ENCODE results near the gene ANTKMT. TPM values are rescaled to one million over a fixed set of nuclear protein-coding genes. Genes with fewer than 3 reads are reported as not detected.
A peak's percentile ranks its signal among the peaks of the same experiment; 100 is the strongest.

Gene ANTKMT
- total RNA-seq, 1 experiment from 2014 or later = 55.0 TPM

DNA sequence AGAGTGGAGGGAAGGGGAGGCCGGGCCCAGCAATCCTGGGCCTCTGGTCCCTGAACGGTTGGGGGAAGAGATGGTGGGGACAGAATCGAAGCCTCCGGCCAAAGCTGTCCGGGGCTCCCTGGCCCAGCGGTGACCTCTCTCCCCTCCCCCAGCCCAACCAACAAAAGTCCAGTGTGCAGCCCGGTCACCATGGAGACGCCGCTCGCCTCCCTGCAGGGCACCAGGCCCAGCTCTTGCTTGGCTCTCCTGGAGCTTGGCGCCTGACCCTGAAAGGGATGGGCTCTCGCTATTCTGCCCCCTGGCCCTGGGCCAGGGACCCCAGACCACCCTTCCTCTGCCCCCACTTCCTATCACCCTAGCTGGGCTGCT, 4.8 kb upstream of the ANTKMT start:
- TF ChIP-seq, protein P1, sequence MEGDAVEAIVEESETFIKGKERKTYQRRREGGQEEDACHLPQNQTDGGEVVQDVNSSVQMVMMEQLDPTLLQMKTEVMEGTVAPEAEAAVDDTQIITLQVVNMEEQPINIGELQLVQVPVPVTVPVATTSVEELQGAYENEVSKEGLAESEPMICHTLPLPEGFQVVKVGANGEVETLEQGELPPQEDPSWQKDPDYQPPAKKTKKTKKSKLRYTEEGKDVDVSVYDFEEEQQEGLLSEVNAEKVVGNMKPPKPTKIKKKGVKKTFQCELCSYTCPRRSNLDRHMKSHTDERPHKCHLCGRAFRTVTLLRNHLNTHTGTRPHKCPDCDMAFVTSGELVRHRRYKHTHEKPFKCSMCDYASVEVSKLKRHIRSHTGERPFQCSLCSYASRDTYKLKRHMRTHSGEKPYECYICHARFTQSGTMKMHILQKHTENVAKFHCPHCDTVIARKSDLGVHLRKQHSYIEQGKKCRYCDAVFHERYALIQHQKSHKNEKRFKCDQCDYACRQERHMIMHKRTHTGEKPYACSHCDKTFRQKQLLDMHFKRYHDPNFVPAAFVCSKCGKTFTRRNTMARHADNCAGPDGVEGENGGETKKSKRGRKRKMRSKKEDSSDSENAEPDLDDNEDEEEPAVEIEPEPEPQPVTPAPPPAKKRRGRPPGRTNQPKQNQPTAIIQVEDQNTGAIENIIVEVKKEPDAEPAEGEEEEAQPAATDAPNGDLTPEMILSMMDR (conservative IDR thresholded peaks at IDR 0.05) = no peak
- no peak for TF ChIP-seq EZH2 (IDR thresholded peaks at IDR 0.05; ENCODE audit: low read depth)
- peak; percentile 56 for DNase-seq
- H3F3A ChIP-seq (ENCODE audit: insufficient read depth, low read depth) = peaks cover 46% of the 10 kb centered on the region
- peaks cover 4% of the 10 kb centered on the region; the same call in 1 of the 2 replicates for H3K79me2 ChIP-seq (ENCODE audit: low read depth)
- H3K27ac ChIP-seq = no peak overlapping the region
- ChIA-PET CTCF (interaction anchor here (0.6 kb wide), 2 partner anchors 43 to 581 kb away, joined by 3 read pairs; no protein-coding TSS in a partner anchor), POLR2A (ENCODE audit: unreplicated experiment) (interaction anchor here (1.5 kb wide), 1 partner anchor 12 kb away, joined by 26 read pairs; no protein-coding TSS in a partner anchor)
- BruUV-seq (replicated peaks) = no TSS peak
- intact Hi-C loops (cut with micrococcal nuclease; ENCODE audit: unreplicated experiment) = no loop called here
- peaks cover 53% of the 10 kb centered on the region for H3K4me1 ChIP-seq (replicated peaks; ENCODE audit: insufficient read depth)
- no peaks in the 10 kb centered on the region for H3K36me3 ChIP-seq (ENCODE audit: low read depth)
- H2AFZ ChIP-seq = 0 out of 2 replicates have a peak overlapping the region, but pooled peaks have one; percentile 33
- H3K9me2 ChIP-seq (ENCODE audit: insufficient read depth) = no peaks in the 10 kb centered on the region
- peak overlapping the region; percentile 81 for H3K4me3 ChIP-seq
- peaks cover 2% of the 10 kb centered on the region; the same call in 1 of the 2 replicates for H3K27me3 ChIP-seq (ENCODE audit: insufficient read depth, low read depth)
- no peaks in the 10 kb centered on the region for H3K9me3 ChIP-seq (ENCODE audit: insufficient read depth, low read depth)
- H3K4me2 ChIP-seq = peak overlapping the region; percentile 85
- H4K20me1 ChIP-seq (ENCODE audit: insufficient read depth) = peaks cover 12% of the 10 kb centered on the region; the same call in 1 of the 2 replicates

GRCh38 chr16:716768-717325, 4.1 kb upstream of the ANTKMT start:
- no peaks in the 10 kb centered on the region for H3K27me3 ChIP-seq (ENCODE audit: insufficient read depth, low read depth)
- POLR2A ChIA-PET (ENCODE audit: unreplicated experiment) = interaction anchor here (1.5 kb wide), 1 partner anchor 11 kb away, joined by 26 read pairs; no protein-coding TSS in a partner anchor
- no peaks in the 10 kb centered on the region for H3K36me3 ChIP-seq (ENCODE audit: low read depth)
- CTCF ChIA-PET = no interaction called here
- peaks cover 50% of the 10 kb centered on the region for H3K4me1 ChIP-seq (replicated peaks; ENCODE audit: insufficient read depth)
- peak overlapping the region; percentile 85 for H3K4me2 ChIP-seq
- H3K27ac ChIP-seq = no peak overlapping the region
- H4K20me1 ChIP-seq (ENCODE audit: insufficient read depth) = peaks cover 12% of the 10 kb centered on the region; the same call in 1 of the 2 replicates
- no TSS peak for BruUV-seq (replicated peaks)
- H3K9me2 ChIP-seq (ENCODE audit: insufficient read depth) = no peaks in the 10 kb centered on the region
- TF ChIP-seq, protein P1 (conservative IDR thresholded peaks at IDR 0.05) = no peak
- no peak for TF ChIP-seq EZH2 (IDR thresholded peaks at IDR 0.05; ENCODE audit: low read depth)
- peaks cover 6% of the 10 kb centered on the region for H3K79me2 ChIP-seq (ENCODE audit: low read depth)
- DNase-seq = no peak
- H3F3A ChIP-seq (ENCODE audit: insufficient read depth, low read depth) = peaks cover 51% of the 10 kb centered on the region
- H3K9me3 ChIP-seq (ENCODE audit: insufficient read depth, low read depth) = no peaks in the 10 kb centered on the region
- peak overlapping the region; percentile 81; the same call in 1 of the 2 replicates for H3K4me3 ChIP-seq
- H2AFZ ChIP-seq = no peak overlapping the region
- intact Hi-C loops (cut with micrococcal nuclease; ENCODE audit: unreplicated experiment) = no loop called here

DNA sequence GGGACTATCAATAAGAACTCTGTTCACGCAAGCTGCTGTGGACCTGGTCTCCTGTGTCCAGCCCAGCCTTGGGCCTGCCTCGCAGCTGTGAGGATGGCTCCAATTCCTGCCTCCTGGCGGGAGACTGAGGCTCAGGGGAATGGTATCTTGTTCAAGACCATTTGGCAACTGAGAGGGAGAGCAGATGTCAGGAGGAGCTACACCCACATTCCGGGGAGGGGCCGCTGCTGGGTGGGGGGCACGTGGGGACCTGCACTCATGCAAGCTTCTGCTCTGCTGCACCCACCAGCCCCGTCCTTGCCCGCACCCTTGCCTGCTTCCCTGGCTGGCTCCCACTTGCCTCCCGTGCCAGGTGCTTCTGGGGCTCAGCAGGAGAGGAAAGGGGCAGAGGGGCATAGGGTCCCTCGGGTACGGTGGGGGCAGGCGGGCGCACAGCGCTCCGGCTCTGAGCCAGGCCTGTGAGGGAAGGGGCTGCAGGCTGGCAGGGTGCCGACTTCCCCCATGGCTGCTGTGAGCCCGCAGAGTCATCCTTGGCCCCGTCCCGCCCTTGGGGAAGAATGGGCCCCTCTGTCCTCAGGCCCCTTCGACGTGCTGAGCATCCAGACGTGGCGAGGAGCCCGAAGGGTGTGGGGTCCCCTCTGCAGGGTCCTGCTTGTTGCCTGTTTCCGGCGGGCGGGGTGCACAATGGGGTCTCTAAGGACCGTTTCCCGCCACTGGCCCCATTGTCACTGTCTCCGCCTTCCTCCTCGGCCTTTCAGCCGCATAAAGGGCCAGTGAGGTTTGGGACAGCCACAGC, 3.3 kb upstream of the ANTKMT start:
- no peak for TF ChIP-seq EZH2 (IDR thresholded peaks at IDR 0.05; ENCODE audit: low read depth)
- TF ChIP-seq, protein P1 (conservative IDR thresholded peaks at IDR 0.05) = no peak
- H3K27me3 ChIP-seq (ENCODE audit: insufficient read depth, low read depth) = no peaks in the 10 kb centered on the region
- no peak overlapping the region for H3K4me3 ChIP-seq
- no peaks in the 10 kb centered on the region for H3K9me2 ChIP-seq (ENCODE audit: insufficient read depth)
- ChIA-PET CTCF (interaction anchor here (0.7 kb wide), 1 partner anchor 625 kb away, joined by 4 read pairs; no protein-coding TSS in a partner anchor), POLR2A (ENCODE audit: unreplicated experiment) (no interaction called here)
- H2AFZ ChIP-seq = no peak overlapping the region
- no peak for DNase-seq
- intact Hi-C loops (cut with micrococcal nuclease; ENCODE audit: unreplicated experiment) = no loop called here
- peaks cover 48% of the 10 kb centered on the region; the same call in 1 of the 2 replicates for H3F3A ChIP-seq (ENCODE audit: insufficient read depth, low read depth)
- H3K27ac ChIP-seq = no peak overlapping the region
- peaks cover 45% of the 10 kb centered on the region for H3K4me1 ChIP-seq (replicated peaks; ENCODE audit: insufficient read depth)
- peaks cover 8% of the 10 kb centered on the region for H3K79me2 ChIP-seq (ENCODE audit: low read depth)
- no peaks in the 10 kb centered on the region for H3K36me3 ChIP-seq (ENCODE audit: low read depth)
- H4K20me1 ChIP-seq (ENCODE audit: insufficient read depth) = peaks cover 12% of the 10 kb centered on the region; the same call in 1 of the 2 replicates
- no peaks in the 10 kb centered on the region for H3K9me3 ChIP-seq (ENCODE audit: insufficient read depth, low read depth)
- no TSS peak for BruUV-seq (replicated peaks)
- H3K4me2 ChIP-seq = no peak overlapping the region

Measured in PC-9 (cell line).